ENCODE data around the gene CA11. TPM values are rescaled to one million over a fixed set of nuclear protein-coding genes. Genes with fewer than 3 reads are reported as not detected.
"Not testable (repeated sequence)": the region's sequence is repeated elsewhere in the genome, so short reads cannot be mapped to it uniquely, and the experiment has no call there.

Gene CA11
- total and polyA plus RNA-seq, 5 donors: 8.6 to 16.6 (median 14.2) TPM

- peak; percentile 38 to 71 (median 68) for DNase-seq
- peaks cover 7% of the 10 kb centered on the region for H3K4me1 ChIP-seq (ENCODE audit: control insufficient read depth, insufficient read depth, low read length)
These were observed 12.6 kb downstream of the CA11 start for GRCh38 chr19:48633148-48634035.

GRCh38 chr19:48632692-48633147, 13.3 kb downstream of the CA11 start:
- H3K27me3 ChIP-seq (ENCODE audit: control insufficient read depth, insufficient read depth): no peaks in the 10 kb centered on the region
- H3K4me1 ChIP-seq (ENCODE audit: control insufficient read depth, insufficient read depth, low read length): peaks cover 7% of the 10 kb centered on the region
- ATAC-seq (no peak), DNase-seq (peak in 1 of 3 donors; percentile 44)
- intact Hi-C loops (cut with DNase I): no loop called here
- H3K4me3 ChIP-seq (ENCODE audit: low read length): no peak overlapping the region
- no peaks in the 10 kb centered on the region for H3K9me3 ChIP-seq (ENCODE audit: control insufficient read depth, low read length)
- H3K27ac ChIP-seq (ENCODE audit: low read length): no peak overlapping the region

More at GRCh38 chr19:48633148-48634035, 12.6 kb downstream of the CA11 start:
- Histone ChIP-seq H3K4me3 (ENCODE audit: low read length) (no peak overlapping the region), H3K27me3 (ENCODE audit: control insufficient read depth, insufficient read depth) (no peaks in the 10 kb centered on the region), H3K9me3 (ENCODE audit: control insufficient read depth, low read length) (no peaks in the 10 kb centered on the region), H3K27ac (ENCODE audit: low read length) (peak overlapping the region; percentile 73)
- ATAC-seq: no peak
- WGBS: 72% methylated on average over 22 of the region's 22 CpGs
- intact Hi-C loops (cut with DNase I): no loop called here

GRCh38 chr19:48632286-48632685, 13.7 kb downstream of the CA11 start:
- ATAC-seq; H3K4me3 ChIP-seq (ENCODE audit: low read length); H3K27ac ChIP-seq (ENCODE audit: low read length); intact Hi-C loops (cut with DNase I); H3K9me3 ChIP-seq (ENCODE audit: control insufficient read depth, low read length); DNase-seq; H3K27me3 ChIP-seq (ENCODE audit: control insufficient read depth, insufficient read depth); H3K4me1 ChIP-seq (ENCODE audit: control insufficient read depth, insufficient read depth, low read length): not testable (repeated sequence)
- WGBS: 91% methylated on average over 11 of the region's 11 CpGs

DNA sequence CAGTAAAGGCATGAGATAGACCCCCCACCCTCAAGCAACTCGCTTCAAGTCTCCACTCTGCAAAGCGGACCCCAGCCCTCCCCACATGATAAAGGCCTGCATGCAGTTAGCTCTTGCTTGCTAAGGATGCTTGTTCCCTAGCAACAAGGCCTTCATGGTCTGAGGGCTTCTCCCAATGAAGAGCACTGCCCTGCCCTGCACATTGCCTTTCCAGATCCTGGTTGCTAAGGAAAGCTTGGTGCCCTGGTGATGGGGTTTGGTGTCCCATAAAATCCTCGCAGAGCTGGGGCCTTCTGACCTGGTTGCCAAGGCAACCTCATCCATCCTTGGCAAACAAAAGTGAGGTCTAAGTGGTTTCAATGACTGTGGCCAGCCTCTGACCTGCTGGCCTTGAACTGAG, 14.8 kb downstream of the CA11 start:
- Histone ChIP-seq H3K4me1 (ENCODE audit: control insufficient read depth, insufficient read depth, low read length) (peaks cover 7% of the 10 kb centered on the region), H3K27ac (ENCODE audit: low read length) (peak overlapping the region; percentile 86), H3K4me3 (ENCODE audit: low read length) (no peak overlapping the region), H3K9me3 (ENCODE audit: control insufficient read depth, low read length) (no peaks in the 10 kb centered on the region), H3K27me3 (ENCODE audit: control insufficient read depth, insufficient read depth) (no peaks in the 10 kb centered on the region)
- WGBS: 56% methylated on average over 3 of the region's 3 CpGs
- DNase-seq: no peak
- intact Hi-C loops (cut with DNase I): no loop called here
- ATAC-seq: no peak

- ATAC-seq: peak; percentile 32 to 44
- no peak overlapping the region for H3K4me3 ChIP-seq (ENCODE audit: low read length)
- peak; percentile 88 to 96 (median 94) for DNase-seq
These were observed 15.5 kb downstream of the CA11 start for GRCh38 chr19:48630296-48631063.

GRCh38 chr19:48629599-48630295, 16.2 kb downstream of the CA11 start:
- H3K4me3 ChIP-seq (ENCODE audit: low read length): no peak overlapping the region
- H3K9me3 ChIP-seq (ENCODE audit: control insufficient read depth, low read length): no peaks in the 10 kb centered on the region
- WGBS: 52% methylated on average over 48 of the region's 48 CpGs
- H3K27me3 ChIP-seq (ENCODE audit: control insufficient read depth, insufficient read depth): no peaks in the 10 kb centered on the region
- H3K27ac ChIP-seq (ENCODE audit: low read length): peak overlapping the region; percentile 86
- ATAC-seq: peak; percentile 37 to 54
- intact Hi-C loops (cut with DNase I): no loop called here
- DNase-seq: peak; percentile 76 to 88 (median 88)
- H3K4me1 ChIP-seq (ENCODE audit: control insufficient read depth, insufficient read depth, low read length): peaks cover 4% of the 10 kb centered on the region

More at GRCh38 chr19:48630296-48631063, 15.5 kb downstream of the CA11 start:
- 14% methylated on average over 47 of the region's 47 CpGs for WGBS
- intact Hi-C loops (cut with DNase I): no loop called here
- H3K9me3 ChIP-seq (ENCODE audit: control insufficient read depth, low read length): no peaks in the 10 kb centered on the region
- peak overlapping the region; percentile 86 for H3K27ac ChIP-seq (ENCODE audit: low read length)
- no peaks in the 10 kb centered on the region for H3K27me3 ChIP-seq (ENCODE audit: control insufficient read depth, insufficient read depth)
- peaks cover 7% of the 10 kb centered on the region for H3K4me1 ChIP-seq (ENCODE audit: control insufficient read depth, insufficient read depth, low read length)

GRCh38 chr19:48629297-48629598, 16.7 kb downstream of the CA11 start:
- Histone ChIP-seq H3K4me3 (ENCODE audit: low read length) (no peak overlapping the region), H3K27me3 (ENCODE audit: control insufficient read depth, insufficient read depth) (no peaks in the 10 kb centered on the region), H3K27ac (ENCODE audit: low read length) (no peak overlapping the region), H3K4me1 (ENCODE audit: control insufficient read depth, insufficient read depth, low read length) (peaks cover 2% of the 10 kb centered on the region), H3K9me3 (ENCODE audit: control insufficient read depth, low read length) (no peaks in the 10 kb centered on the region)
- ATAC-seq: no peak
- peak in 2 of 3 donors; percentile 64 to 77 for DNase-seq
- intact Hi-C loops (cut with DNase I): no loop called here
- 88% methylated on average over 22 of the region's 22 CpGs for WGBS

- DNase-seq (peak; percentile 32 to 75 (median 74)), ATAC-seq (no peak)
- 76% methylated on average over 34 of the region's 34 CpGs for WGBS
- Histone ChIP-seq H3K27ac (ENCODE audit: low read length) (no peak overlapping the region), H3K4me3 (ENCODE audit: low read length) (no peak overlapping the region), H3K4me1 (ENCODE audit: control insufficient read depth, insufficient read depth, low read length) (peaks cover 2% of the 10 kb centered on the region), H3K9me3 (ENCODE audit: control insufficient read depth, low read length) (no peaks in the 10 kb centered on the region), H3K27me3 (ENCODE audit: control insufficient read depth, insufficient read depth) (no peaks in the 10 kb centered on the region)
- intact Hi-C loops (cut with DNase I): no loop called here
These were observed 17.3 kb downstream of the CA11 start for GRCh38 chr19:48628486-48629296.

- no peak for DNase-seq
- no peak overlapping the region for H3K4me3 ChIP-seq (ENCODE audit: low read length)
- 80% methylated on average over 17 of the region's 17 CpGs for WGBS
- ATAC-seq: no peak
- intact Hi-C loops (cut with DNase I): no loop called here
- no peaks in the 10 kb centered on the region for H3K27me3 ChIP-seq (ENCODE audit: control insufficient read depth, insufficient read depth)
- H3K4me1 ChIP-seq (ENCODE audit: control insufficient read depth, insufficient read depth, low read length): peaks cover 2% of the 10 kb centered on the region
- no peak overlapping the region for H3K27ac ChIP-seq (ENCODE audit: low read length)
- no peaks in the 10 kb centered on the region for H3K9me3 ChIP-seq (ENCODE audit: control insufficient read depth, low read length)
These were observed 18.1 kb downstream of the CA11 start for GRCh38 chr19:48627865-48628314.

GRCh38 chr19:48627201-48627864, 18.7 kb downstream of the CA11 start:
- Histone ChIP-seq H3K4me1 (ENCODE audit: control insufficient read depth, insufficient read depth, low read length) (peaks cover 2% of the 10 kb centered on the region), H3K4me3 (ENCODE audit: low read length) (no peak overlapping the region), H3K9me3 (ENCODE audit: control insufficient read depth, low read length) (no peaks in the 10 kb centered on the region), H3K27me3 (ENCODE audit: control insufficient read depth, insufficient read depth) (no peaks in the 10 kb centered on the region), H3K27ac (ENCODE audit: low read length) (no peak overlapping the region)
- ATAC-seq: no peak
- intact Hi-C loops (cut with DNase I): no loop called here
- WGBS: 78% methylated on average over 6 of the region's 6 CpGs
- no peak for DNase-seq
